ENCODE results near the gene IFIT1. TPM values are rescaled to one million over a fixed set of nuclear protein-coding genes. Genes with fewer than 3 reads are reported as not detected.
"Not testable (repeated sequence)": the region's sequence is repeated elsewhere in the genome, so short reads cannot be mapped to it uniquely, and the experiment has no call there.

The IFIT1 gene
- total RNA-seq, 1 donor: 5.9 TPM

DNA sequence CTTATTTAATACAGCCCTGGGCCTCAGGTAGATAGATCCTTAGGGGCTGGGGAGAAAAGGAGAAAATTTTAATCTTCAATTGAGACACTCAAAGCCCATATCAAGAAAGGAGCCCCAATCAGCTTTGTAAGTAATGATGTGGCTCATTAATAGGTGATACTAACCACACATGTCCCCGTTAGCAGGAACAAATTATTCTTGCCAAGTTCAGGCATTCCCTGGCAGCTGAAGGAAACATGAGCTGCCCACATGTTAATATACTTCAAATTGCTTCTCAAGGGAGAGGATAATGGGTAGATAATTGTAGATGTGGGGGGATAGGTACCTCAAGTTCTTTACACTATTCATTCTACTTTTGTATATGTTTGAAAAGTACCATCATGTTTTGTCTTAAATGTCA lies 36.5 kb downstream of the IFIT1 start:
- Histone ChIP-seq H3K27me3 (ENCODE audit: insufficient read depth, low read length) (no peaks in the 10 kb centered on the region), H3K4me1 (ENCODE audit: insufficient read depth, low read length) (no peaks in the 10 kb centered on the region), H3K4me3 (ENCODE audit: low read length) (no peak overlapping the region), H3K9me3 (ENCODE audit: low read depth, low read length) (no peaks in the 10 kb centered on the region)

DNA sequence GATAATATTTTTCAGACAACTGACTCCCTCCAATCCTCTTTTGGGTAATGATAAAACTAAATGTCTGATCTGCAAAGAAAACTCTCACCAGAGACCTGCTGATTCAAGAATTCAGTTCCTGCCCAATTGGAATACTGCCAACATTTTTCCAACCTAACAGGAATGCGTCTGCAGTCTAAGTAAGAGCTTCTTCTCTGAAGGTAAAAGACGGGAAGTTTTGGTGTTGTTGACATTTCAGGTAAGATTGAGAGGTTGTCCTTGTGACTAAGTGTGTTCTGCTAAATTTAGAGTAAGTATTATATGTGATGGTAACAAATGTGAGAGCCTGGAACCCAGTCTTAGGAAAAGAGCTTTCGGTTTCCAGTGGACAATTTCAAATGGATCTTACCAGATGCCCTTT lies 39.6 kb downstream of the IFIT1 start:
- no peak overlapping the region for H3K4me3 ChIP-seq (ENCODE audit: low read length)

DNA sequence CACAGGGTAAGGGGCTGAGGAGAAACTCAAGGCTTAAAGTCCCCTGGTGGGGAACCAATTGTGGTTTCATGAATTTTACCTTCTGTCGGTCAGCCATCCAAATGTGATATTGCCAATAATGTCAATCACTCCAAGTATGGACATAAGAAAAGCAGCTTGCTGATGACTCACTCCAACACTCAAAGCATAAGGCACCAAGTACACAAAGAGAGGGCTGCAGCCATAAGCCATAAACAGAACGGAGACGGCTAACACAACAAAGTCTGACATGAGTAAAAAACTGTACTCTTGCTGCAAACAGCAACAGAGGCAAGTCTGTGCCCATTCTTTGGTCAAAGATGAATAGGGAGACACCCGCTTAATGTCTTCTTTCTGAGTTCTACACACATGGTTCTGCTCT lies 46.1 kb downstream of the IFIT1 start:
- H3K9me3 ChIP-seq (ENCODE audit: low read depth, low read length): no peaks in the 10 kb centered on the region
- H3K4me3 ChIP-seq (ENCODE audit: low read length): no peak overlapping the region
- H3K27me3 ChIP-seq (ENCODE audit: insufficient read depth, low read length): peaks cover 18% of the 10 kb centered on the region
- H3K4me1 ChIP-seq (ENCODE audit: insufficient read depth, low read length): no peaks in the 10 kb centered on the region

More for the DNA sequence above, 39.6 kb downstream of the IFIT1 start:
- H3K27me3 ChIP-seq (ENCODE audit: insufficient read depth, low read length): peaks cover 10% of the 10 kb centered on the region
- H3K4me1 ChIP-seq (ENCODE audit: insufficient read depth, low read length): no peaks in the 10 kb centered on the region
- H3K9me3 ChIP-seq (ENCODE audit: low read depth, low read length): no peaks in the 10 kb centered on the region

DNA sequence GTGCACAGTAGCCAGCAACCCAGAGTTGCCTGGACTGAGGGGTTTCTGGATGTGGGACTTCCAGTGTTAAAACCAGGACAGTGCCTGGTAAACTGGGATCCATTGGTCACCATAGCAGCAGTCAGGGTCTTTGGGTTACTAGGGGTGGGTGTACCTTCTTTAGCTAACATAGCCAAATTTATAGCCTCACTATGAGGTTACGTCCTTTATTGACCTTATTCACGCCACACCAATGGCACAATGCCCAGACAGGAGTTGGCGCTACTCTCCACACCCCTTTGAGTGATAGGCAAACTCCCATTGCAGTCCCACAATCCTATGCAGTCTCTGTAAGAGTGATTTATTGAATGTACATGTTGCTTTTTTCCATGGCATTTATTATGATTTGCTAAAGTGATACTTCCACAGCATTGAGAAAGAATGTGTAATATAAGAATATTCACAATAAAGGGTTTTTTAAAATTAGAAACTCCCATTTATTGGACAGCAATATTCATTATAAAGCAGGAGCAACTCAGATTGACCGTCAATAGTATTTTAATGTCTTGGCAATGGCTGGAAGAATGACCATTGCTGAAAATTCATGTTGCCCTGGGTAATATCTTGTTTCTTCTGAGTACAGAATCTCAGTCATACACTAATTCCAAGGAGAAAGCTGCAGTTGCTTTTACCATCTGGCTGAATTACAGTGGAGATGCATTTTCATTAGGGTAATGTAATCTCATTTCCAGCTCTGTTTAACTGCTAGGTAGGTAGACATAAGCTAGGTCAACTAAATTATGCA lies 48.0 kb downstream of the IFIT1 start:
- peaks cover 9% of the 10 kb centered on the region for H3K27me3 ChIP-seq (ENCODE audit: insufficient read depth, low read length)
- H3K4me1 ChIP-seq (ENCODE audit: insufficient read depth, low read length): no peaks in the 10 kb centered on the region
- no peaks in the 10 kb centered on the region for H3K9me3 ChIP-seq (ENCODE audit: low read depth, low read length)
- H3K4me3 ChIP-seq (ENCODE audit: low read length): no peak overlapping the region

- no peak overlapping the region for H3K4me3 ChIP-seq (ENCODE audit: low read length)
- no peaks in the 10 kb centered on the region for H3K9me3 ChIP-seq (ENCODE audit: low read depth, low read length)
- peaks cover 7% of the 10 kb centered on the region for H3K27me3 ChIP-seq (ENCODE audit: insufficient read depth, low read length)
- no peaks in the 10 kb centered on the region for H3K4me1 ChIP-seq (ENCODE audit: insufficient read depth, low read length)
Observed at GRCh38 chr10:89442289-89442688, 49.9 kb downstream of the IFIT1 start.

- H3K9me3 ChIP-seq (ENCODE audit: low read depth, low read length); H3K27me3 ChIP-seq (ENCODE audit: insufficient read depth, low read length); H3K4me1 ChIP-seq (ENCODE audit: insufficient read depth, low read length); H3K4me3 ChIP-seq (ENCODE audit: low read length): not testable (repeated sequence)
Observed at GRCh38 chr10:89444819-89445218, 52.4 kb downstream of the IFIT1 start.

DNA sequence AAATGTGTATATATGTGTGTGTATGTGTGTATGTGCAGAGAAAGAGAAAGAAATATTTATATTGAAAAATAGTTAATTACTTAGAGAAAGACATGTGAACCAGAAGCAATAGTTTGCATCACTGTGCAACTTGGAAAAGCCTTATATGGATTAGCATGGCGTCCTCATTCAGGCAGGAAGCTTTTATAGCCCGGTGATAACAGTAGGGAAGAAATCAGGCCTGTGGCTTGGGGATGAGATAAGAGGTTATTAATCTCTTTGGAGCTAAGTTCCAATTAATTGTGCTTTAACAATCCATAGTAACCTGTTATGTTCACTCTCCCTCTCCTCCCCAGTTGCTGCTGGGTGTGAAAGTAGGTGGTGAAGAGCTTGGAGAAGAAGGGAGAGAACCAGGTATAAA lies 58.5 kb downstream of the IFIT1 start:
- Histone ChIP-seq H3K9me3 (ENCODE audit: low read depth, low read length) (no peaks in the 10 kb centered on the region), H3K4me1 (ENCODE audit: insufficient read depth, low read length) (no peaks in the 10 kb centered on the region), H3K4me3 (ENCODE audit: low read length) (no peak overlapping the region), H3K27me3 (ENCODE audit: insufficient read depth, low read length) (no peaks in the 10 kb centered on the region)

DNA sequence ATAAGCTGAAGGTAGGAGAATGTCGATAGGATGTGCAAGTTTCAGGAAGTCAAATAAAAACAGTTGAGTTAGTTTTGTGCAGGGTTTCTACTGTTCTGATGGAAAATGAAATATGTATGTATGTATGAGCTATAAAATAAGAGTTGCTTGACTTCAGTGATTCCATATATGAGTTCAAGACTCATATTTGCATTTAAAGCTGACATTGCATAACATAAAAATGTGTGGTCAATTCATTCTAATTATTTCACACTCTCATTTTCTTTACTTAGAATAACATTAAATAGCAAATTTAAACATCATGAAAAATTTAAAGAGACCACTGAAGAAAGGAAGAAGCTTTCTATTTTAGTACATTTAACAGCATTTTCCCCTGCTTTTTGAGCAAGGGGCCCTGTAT lies 59.8 kb downstream of the IFIT1 start:
- no peak overlapping the region for H3K4me3 ChIP-seq (ENCODE audit: low read length)
- H3K27me3 ChIP-seq (ENCODE audit: insufficient read depth, low read length): no peaks in the 10 kb centered on the region
- no peaks in the 10 kb centered on the region for H3K4me1 ChIP-seq (ENCODE audit: insufficient read depth, low read length)
- H3K9me3 ChIP-seq (ENCODE audit: low read depth, low read length): no peaks in the 10 kb centered on the region

DNA sequence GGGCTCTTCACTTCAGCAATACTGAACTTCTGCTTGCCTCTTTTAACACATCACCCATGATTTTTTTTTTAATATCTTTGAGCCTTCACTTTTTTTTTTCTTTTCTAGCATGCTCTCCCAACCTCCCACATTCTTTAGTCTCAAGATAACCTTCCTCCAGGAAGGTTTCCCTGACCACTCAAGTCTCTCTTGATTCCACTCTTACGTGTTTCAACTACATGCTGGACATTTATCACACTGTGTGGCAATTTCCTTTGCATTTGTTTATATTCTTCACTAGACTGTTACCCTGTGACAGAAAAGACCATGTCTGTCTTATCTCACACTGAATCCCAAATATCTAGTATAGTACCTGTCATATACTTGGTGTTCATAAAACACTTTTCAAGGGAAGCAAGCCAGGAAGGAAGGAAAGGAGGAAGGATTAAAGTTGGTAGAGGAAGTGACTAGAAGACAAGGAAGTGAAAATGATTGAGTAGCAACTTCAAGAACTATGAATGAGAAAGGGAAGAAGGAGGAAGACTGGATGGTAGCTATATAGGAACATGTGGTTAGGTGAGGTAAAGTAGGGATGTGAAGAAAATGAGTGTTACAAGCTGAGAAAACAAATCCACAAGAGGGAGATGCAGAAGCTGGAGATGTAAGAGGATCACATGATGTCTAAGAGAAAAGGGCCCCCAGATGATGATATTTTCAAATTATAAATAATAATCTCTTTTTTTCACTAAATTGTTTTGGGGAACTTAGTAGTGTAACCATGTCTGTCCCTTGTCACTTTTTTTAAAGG lies 62.3 kb downstream of the IFIT1 start:
- Histone ChIP-seq H3K4me1 (ENCODE audit: insufficient read depth, low read length) (no peaks in the 10 kb centered on the region), H3K9me3 (ENCODE audit: low read depth, low read length) (no peaks in the 10 kb centered on the region), H3K27me3 (ENCODE audit: insufficient read depth, low read length) (no peaks in the 10 kb centered on the region), H3K4me3 (ENCODE audit: low read length) (no peak overlapping the region)

Other genes with a start within 250 kb of the IFIT1 start
- gene CH25H, start 185.3 kb upstream of the IFIT1 start, total RNA-seq: 0.63 TPM
- 45.0 TPM for gene LIPA, start 140.8 kb upstream of the IFIT1 start, total RNA-seq
- 99.4 TPM for gene IFIT2, start 90.6 kb upstream of the IFIT1 start, total RNA-seq
- gene IFIT3, start 64.6 kb upstream of the IFIT1 start, total RNA-seq: 30.7 TPM
- gene IFIT1B, start 14.6 kb upstream of the IFIT1 start, total RNA-seq: 0.10 TPM
- 50.7 TPM for gene IFIT5, start 21.9 kb downstream of the IFIT1 start, total RNA-seq
- not detected for gene SLC16A12, start 143.0 kb downstream of the IFIT1 start, total RNA-seq